Limb (tissue), 2 donors: Measurements from ENCODE around the gene F2RL2.
A peak's percentile ranks its signal among the peaks of the same experiment; 100 is the strongest.

Experiments used
- DNase-seq, 2 donors: peaks; one replicate each; pipeline ENCODE4 v3.0.0-alpha.2; 2016; ENCODE audit errors: extremely low spot score in 2 of 2

Gene F2RL2

DNA sequence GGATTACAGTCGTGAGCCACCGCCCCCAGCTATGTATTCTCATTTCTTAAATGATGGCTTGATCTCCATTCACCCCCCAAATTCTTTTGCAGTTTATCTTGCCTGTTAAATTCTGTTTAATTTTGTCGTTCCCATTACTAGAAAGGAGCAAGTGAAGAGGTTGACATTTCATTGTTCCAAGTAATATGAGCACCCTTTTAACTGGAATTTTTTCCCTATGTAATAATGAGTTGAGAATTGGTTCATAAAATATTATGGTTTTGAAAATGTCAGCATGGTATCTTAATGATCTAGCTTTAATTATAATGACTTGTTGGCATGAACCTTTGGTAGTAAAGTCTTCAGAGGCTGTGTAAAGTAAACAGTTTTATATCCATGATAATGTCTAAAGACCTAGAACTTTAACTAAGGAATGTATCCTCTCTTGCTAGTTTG, 37.4 kb downstream of the F2RL2 start:
- DNase-seq = no peak

- DNase-seq = peak in 1 of 2 donors; percentile 57
Measured at GRCh38 chr5:76583163-76584047, 39.8 kb downstream of the F2RL2 start.

GRCh38 chr5:76582230-76583162, 40.7 kb downstream of the F2RL2 start:
- DNase-seq = no peak

- no peak for DNase-seq
Measured at GRCh38 chr5:76580981-76581380, 42.2 kb downstream of the F2RL2 start.

GRCh38 chr5:76579166-76579937, 43.9 kb downstream of the F2RL2 start:
- DNase-seq = no peak

DNA sequence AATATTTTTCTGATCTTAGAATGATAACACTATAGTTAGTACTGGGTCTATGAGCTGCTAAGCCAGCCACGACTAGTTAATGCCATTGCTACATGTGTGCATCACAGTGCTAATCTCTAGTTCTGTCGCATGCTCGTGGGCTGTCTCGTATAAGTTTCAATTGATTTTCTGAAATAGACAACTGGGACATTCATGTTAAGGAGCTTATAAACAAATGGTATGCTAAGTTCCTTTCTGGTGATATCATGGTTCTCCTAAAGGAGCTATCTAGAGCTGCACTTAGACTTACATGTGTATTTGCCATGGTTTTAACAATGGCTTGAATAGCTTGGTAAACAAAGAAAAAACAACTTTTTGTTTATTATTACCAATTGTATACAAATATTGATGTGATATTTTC, 46.2 kb downstream of the F2RL2 start:
- no peak for DNase-seq

GRCh38 chr5:76576450-76576849, 46.8 kb downstream of the F2RL2 start:
- no peak for DNase-seq

DNA sequence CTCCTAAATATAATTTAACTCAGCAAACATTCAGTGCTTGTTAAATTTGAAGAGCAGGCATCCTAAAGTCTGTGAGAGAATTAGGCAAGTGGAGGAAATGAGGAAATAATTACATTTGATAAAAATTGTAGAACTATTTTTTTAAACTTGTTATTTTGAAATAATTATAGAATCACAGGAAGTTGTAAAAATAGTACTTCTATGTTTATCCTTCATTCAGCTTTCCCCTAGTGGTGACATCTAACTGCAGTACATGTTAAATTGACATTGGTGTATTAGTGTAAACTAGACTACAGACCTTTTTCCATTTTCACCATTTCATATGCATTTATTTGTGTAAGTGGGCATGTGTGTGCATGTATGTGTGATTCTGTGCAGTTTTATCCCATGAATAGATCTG, 51.6 kb downstream of the F2RL2 start:
- no peak for DNase-seq

DNA sequence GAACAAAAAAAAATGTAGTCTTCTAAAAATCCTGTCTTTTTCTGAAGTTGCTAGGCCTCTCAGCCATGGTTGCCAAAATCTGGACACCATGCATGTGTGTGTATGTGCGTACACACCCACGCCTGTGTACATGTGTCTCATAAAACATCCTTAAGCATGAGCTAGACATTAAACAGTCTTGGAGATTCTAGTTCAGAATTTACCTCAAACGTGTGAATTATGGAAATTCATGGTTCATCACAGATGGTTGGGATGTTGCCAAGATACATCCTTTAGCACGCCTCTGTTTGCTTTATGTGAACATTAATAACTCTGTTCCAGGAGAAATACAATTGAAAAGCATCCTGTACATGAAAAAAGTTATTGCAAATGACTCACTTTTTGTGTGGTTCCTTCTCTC, 53.0 kb downstream of the F2RL2 start:
- DNase-seq = no peak
